ENCODE measurements around the gene HOXA2.

The HOXA2 gene

GRCh38 chr7:27141137-27141922 lies 38.8 kb upstream of the HOXA2 start:
- DNase-seq = no peak

GRCh38 chr7:27140126-27140857 lies 37.8 kb upstream of the HOXA2 start:
- no peak for DNase-seq

- DNase-seq = no peak
Observed at GRCh38 chr7:27139334-27140125, 37.0 kb upstream of the HOXA2 start.

GRCh38 chr7:27138985-27139333 lies 36.5 kb upstream of the HOXA2 start:
- no peak for DNase-seq

- DNase-seq = no peak
Observed at GRCh38 chr7:27138472-27138871, 36.0 kb upstream of the HOXA2 start.

- DNase-seq = no peak
Observed at GRCh38 chr7:27137640-27138315, 35.3 kb upstream of the HOXA2 start.

- no peak for DNase-seq
Observed at GRCh38 chr7:27134392-27134791, 31.9 kb upstream of the HOXA2 start.

GRCh38 chr7:27133409-27134231 lies 31.1 kb upstream of the HOXA2 start:
- no peak for DNase-seq

GRCh38 chr7:27132978-27133377 lies 30.5 kb upstream of the HOXA2 start:
- DNase-seq = no peak

GRCh38 chr7:27132214-27132613 lies 29.7 kb upstream of the HOXA2 start:
- no peak for DNase-seq

GRCh38 chr7:27131390-27131819 lies 28.9 kb upstream of the HOXA2 start:
- no peak for DNase-seq

GRCh38 chr7:27130540-27131389 lies 28.3 kb upstream of the HOXA2 start, which contains the start of gene HOXA4:
Gene HOXA4, minus strand, starts transcription at chr7:27130757. Its CDS starts 24 bp downstream, at chr7:27130733.
- DNase-seq = peak; percentile 73 to 82

- DNase-seq = no peak
Observed at GRCh38 chr7:27129729-27130539, 27.5 kb upstream of the HOXA2 start.

- DNase-seq = no peak
Observed at GRCh38 chr7:27128776-27129728, 26.6 kb upstream of the HOXA2 start.

GRCh38 chr7:27128034-27128433 lies 25.6 kb upstream of the HOXA2 start:
- DNase-seq = no peak

GRCh38 chr7:27126596-27127327 lies 24.3 kb upstream of the HOXA2 start:
- no peak for DNase-seq

- DNase-seq = no peak
Observed at GRCh38 chr7:27125986-27126394, 23.5 kb upstream of the HOXA2 start.
